Left renal pelvis (tissue), 4 donors: ENCODE results near the gene KLHL40. TPM values are rescaled to one million over a fixed set of nuclear protein-coding genes. Genes with fewer than 3 reads are reported as not detected.

Experiments
- DNase-seq, 4 donors: peaks; one replicate each; pipeline ENCODE4 v3.0.0-alpha.2; 2013; ENCODE audit warnings: low read depth in 4 of 4, low spot score in 3 of 4
- polyA plus RNA-seq, 4 donors: library from polyadenylated mRNA; unstranded; fragments of 120-200 nt; gene quantifications; one replicate each; pipeline ENCODE4 v1.2.1, GENCODE V29; 2013; ENCODE audit not compliant: insufficient read length in 4 of 4

Gene KLHL40
- polyA plus RNA-seq, 4 donors: not detected

DNA sequence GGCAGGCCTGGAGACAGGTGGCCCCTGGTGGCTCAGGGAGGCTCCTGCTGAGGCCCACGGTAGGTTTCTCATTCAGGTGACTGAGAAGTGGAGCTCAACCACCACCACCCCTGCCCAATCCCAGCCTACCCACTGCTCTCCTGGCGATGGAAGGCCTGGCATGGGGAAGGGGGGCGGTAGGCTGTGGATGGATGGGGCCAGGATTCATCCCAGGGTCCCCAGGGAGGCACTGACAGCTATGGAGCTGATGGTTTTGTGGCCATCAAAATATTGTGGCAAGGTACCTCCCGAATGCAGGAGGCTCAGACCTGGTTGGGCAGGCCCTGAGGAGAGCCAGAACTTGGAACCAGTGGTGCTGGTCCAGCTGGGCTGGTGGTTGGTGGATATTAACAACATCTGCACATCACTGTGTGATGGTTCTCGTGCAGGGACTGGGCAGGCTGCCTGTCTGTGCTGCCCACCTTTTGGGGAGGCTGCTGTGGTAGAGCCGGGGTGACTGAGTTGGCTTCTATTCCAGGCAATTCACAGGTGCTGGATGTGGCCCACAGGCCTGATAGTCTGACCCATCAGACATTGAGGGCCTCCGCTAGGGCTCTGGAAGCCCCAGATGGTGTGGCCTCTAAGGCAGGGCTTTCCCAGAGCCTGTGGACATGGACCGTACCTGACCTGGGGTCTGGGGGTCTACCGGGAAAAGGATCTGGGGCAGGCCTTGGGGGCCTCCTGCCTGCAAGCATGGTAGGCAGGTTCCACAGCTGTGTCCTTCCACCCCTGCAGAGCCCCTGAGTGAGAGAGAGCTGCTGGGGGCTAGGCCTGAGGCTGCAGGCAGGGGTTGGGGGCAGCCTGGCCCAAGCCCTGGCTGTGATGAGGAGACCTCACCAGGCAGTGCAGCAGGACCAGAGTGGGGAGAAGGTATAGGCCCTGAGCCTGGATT lies 28.4 kb upstream of the KLHL40 start:
- DNase-seq: no peak

DNA sequence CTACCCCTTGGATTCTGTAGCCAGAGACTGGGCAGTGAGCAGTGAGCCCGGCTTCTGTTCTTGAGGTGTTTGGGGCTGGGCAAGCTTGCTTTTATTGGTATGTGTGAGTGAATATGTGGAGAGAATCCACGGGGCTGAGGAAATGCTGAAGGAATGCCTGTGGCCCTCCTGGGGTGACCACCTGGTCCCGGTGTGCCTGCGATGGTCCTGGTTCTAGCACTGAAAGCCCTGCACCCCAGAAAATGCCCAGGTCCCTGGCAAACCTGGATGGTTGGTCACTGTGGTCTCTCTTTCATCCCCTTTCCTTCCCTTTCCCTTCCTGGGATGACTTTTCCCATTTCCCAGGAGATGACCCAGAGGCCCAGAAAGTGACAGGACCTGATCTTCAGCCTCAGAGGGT lies 27.7 kb upstream of the KLHL40 start:
- DNase-seq: no peak

GRCh38 chr3:42658091-42658770 lies 27.1 kb upstream of the KLHL40 start:
- DNase-seq: no peak

DNA sequence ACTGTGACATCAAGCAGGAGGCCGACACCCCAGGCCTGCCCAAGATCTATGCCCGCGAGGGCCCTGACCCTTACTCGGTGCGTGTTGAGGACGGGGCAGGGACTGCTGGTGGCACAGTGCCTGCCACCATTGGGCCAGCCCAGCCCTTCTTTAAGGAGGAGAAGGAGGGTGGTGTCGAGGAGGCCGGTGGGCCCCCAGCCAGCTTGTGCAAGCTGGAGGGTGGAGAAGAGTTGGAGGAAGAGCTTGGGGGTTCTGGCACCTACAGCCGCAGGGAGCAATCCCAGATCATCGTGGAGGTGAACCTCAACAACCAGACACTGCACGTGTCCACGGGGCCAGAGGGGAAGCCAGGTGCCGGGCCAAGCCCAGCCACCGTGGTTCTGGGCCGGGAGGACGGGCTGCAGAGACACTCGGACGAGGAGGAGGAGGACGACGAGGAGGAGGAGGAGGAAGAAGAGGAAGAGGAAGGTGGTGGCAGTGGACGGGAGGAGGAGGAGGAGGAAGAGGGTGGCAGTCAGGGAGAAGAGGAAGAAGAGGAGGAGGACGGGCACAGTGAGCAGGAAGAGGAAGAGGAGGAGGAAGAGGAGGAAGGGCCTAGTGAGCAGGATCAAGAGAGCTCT lies 26.5 kb upstream of the KLHL40 start:
- no peak for DNase-seq

- DNase-seq: no peak
These were observed 25.7 kb upstream of the KLHL40 start for GRCh38 chr3:42659451-42660130.

DNA sequence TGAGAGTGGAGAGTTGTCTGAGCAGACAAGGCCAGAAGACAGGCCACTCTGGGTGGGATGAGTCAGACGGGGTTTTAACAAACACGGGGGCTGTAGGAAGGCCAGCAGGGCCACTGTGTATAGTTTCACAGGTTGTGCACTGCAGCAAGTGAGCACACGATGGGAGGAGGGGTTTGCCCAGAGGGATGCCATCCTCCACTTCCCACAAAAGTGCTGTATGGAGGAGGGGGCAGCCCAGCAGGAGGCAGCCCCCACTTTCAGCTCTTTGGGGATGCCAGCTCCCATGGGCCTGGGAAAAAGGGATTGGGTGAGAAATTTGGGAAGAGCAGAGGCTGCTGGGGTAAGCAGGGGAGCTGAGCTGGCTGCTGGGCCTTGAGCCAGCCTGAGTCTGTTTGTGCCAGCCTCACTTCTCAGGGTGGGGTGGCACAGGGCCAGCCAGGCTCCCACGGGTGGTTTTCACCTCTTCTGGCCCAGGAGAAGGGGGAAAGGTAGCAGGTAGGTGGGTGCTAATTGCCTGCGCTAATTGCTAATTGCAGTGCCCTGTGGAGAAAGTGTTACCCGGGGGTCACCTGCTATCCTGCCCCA lies 25.1 kb upstream of the KLHL40 start:
- DNase-seq: no peak

DNA sequence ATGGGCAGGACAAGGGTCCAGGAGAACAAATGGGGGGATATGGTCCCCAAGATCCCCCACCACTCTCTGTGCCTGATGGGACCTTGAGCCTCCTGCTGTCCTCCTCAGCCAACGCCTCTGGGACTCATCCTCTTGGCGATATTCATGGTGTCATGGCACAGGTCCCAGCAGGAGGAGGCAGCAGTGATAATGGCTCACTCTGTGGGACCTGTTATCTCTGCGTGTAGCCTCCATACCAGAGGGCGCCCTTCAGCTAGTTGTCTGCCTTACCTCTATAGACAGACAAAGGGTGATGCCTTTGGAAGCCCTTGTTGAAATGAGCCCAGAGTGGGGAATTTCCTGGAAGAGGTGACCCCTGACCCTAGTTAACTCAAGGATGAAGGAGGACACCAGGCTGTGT lies 24.4 kb upstream of the KLHL40 start:
- no peak for DNase-seq

DNA sequence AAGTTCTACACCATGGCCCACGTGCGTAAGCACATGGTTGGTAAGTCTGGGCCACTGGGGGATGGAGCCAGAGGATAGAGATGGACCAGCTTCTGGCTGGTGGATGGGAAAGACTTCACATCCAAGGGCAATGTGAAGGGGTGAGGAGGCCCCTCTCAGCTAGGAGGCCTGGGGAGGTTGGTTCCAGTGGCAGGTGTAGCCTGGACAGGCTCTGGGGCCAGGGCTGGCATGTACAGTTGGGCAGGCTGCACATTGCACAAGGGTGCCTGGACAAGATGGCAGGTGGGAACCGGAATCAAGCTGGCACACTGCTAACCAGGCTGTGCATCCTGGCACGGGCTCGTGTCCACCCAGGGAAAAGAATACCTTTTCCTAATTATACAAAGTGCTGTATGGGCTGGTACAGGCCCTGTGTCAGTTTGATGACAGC lies 23.7 kb upstream of the KLHL40 start:
- DNase-seq: no peak

- DNase-seq: no peak
These were observed 23.1 kb upstream of the KLHL40 start for GRCh38 chr3:42662037-42662812.

GRCh38 chr3:42662813-42663535 lies 22.4 kb upstream of the KLHL40 start:
- no peak for DNase-seq

GRCh38 chr3:42663581-42664437 lies 21.5 kb upstream of the KLHL40 start:
- no peak for DNase-seq

GRCh38 chr3:42664438-42664803 lies 20.9 kb upstream of the KLHL40 start:
- no peak for DNase-seq

DNA sequence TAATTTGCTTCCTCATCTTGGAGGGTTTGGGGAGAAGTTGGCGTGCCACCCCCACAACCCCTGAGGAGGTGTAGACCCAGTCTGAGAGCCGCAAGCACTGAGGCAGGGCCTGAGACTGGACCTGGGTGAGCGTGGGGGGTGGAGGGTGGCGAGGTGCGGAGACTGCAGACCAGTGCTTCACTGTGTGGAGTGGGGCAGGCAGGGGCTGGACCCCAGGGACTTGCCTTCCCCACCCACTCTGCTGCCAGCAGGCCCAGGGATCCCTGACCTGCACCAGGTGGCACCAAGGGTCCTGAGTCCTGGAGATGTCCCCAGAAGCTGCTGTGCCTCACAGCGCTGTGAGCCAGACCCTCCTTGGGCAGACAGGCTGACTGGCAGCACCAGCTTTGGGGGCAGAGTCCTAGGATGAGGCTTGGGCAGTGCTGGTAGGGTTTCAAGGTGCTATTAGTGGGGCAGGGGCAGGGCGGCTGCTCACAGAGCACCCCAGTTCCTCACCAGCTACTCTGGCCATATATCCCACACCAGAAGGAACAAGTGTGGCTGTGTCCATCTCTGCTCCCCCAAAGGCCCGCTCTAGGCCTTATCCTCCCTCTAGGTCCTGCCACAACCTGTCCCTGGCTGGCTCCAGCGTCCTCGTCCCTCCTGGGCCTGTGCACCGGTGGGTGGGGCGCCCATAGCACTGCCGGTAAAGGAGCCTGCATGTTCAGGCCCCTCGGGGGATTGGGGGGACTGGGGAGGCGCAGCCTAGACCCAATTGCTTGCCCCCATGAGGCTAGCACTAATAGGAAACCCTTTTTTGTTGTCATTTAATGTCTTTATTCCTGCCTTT lies 20.1 kb upstream of the KLHL40 start:
- no peak for DNase-seq

GRCh38 chr3:42666022-42666421 lies 19.3 kb upstream of the KLHL40 start:
- no peak for DNase-seq

- no peak for DNase-seq
These were observed 18.7 kb upstream of the KLHL40 start for GRCh38 chr3:42666577-42666998.

GRCh38 chr3:42667096-42667522 lies 18.2 kb upstream of the KLHL40 start:
- no peak for DNase-seq
